WERI-Rb-1 (cell line): ENCODE results near the gene KDM4C.
"Not testable (repeated sequence)": the region's sequence is repeated elsewhere in the genome, so short reads cannot be mapped to it uniquely, and the experiment has no call there.

ENCODE experiments used
- DNase-seq: peaks from one replicate; pipeline ENCODE4 v3.0.0-alpha.2; 2020
- H3K27ac ChIP-seq: fragments of 250-450 bp; sonication (Bioruptor Pico); 2 replicates; pipeline ENCODE4 v1.5.1; 2020; ENCODE audit warnings: mild to moderate bottlenecking, moderate library complexity
- H3K27me3 ChIP-seq: fragments of 250-450 bp; sonication (Bioruptor Pico); 2 replicates; pipeline ENCODE4 v1.5.1; 2021; ENCODE audit warnings: mild to moderate bottlenecking, low read depth, moderate library complexity; ENCODE audit not compliant: insufficient read depth, severe bottlenecking
- H3K36me3 ChIP-seq: fragments of 250-450 bp; sonication (Bioruptor Pico); 2 replicates; pipeline ENCODE4 v1.5.1; 2020; ENCODE audit warnings: mild to moderate bottlenecking, moderate library complexity
- H3K4me3 ChIP-seq: 2 replicates; pipeline ENCODE4 v1.5.1; 2011; ENCODE audit warnings: low read depth, mild to moderate bottlenecking, control low read depth, low read length
- H3K9me3 ChIP-seq: fragments of 250-450 bp; sonication (Bioruptor Pico); 2 replicates; pipeline ENCODE4 v1.5.1; 2021; ENCODE audit warnings: mild to moderate bottlenecking, moderate library complexity; ENCODE audit not compliant: severe bottlenecking
- CTCF ChIP-seq: IDR thresholded peaks from 2 replicates; pipeline ENCODE4 v1.5.1; 2011; ENCODE audit warnings: low read depth, mild to moderate bottlenecking, control low read depth, inconsistent platforms, low read length

KDM4C gene

GRCh38 chr9:6943293-6943692 lies 185.5 kb downstream of the KDM4C start:
- no peaks in the 10 kb centered on the region for H3K27me3 ChIP-seq
- H3K4me3 ChIP-seq, result no peak overlapping the region
- no peak for DNase-seq
- no peaks in the 10 kb centered on the region for H3K36me3 ChIP-seq
- no peak overlapping the region for H3K27ac ChIP-seq
- no peaks in the 10 kb centered on the region for H3K9me3 ChIP-seq
- TF ChIP-seq CTCF, result no peak

GRCh38 chr9:6944093-6944551 lies 186.3 kb downstream of the KDM4C start:
- no peak for DNase-seq
- no peaks in the 10 kb centered on the region for H3K36me3 ChIP-seq
- no peak overlapping the region for H3K27ac ChIP-seq
- TF ChIP-seq CTCF, result no peak
- H3K27me3 ChIP-seq, result no peaks in the 10 kb centered on the region
- H3K9me3 ChIP-seq, result no peaks in the 10 kb centered on the region
- H3K4me3 ChIP-seq, result no peak overlapping the region

- Histone ChIP-seq H3K9me3 (no peaks in the 10 kb centered on the region), H3K27me3 (no peaks in the 10 kb centered on the region), H3K36me3 (no peaks in the 10 kb centered on the region), H3K27ac (no peak overlapping the region), H3K4me3 (no peak overlapping the region)
- no peak for DNase-seq
- TF ChIP-seq CTCF, result no peak
Observed at GRCh38 chr9:6944896-6945295, 187.1 kb downstream of the KDM4C start.

GRCh38 chr9:6945816-6946215 lies 188.0 kb downstream of the KDM4C start:
- no peak for TF ChIP-seq CTCF
- Histone ChIP-seq H3K9me3 (no peaks in the 10 kb centered on the region), H3K4me3 (no peak overlapping the region), H3K27me3 (no peaks in the 10 kb centered on the region), H3K36me3 (no peaks in the 10 kb centered on the region), H3K27ac (no peak overlapping the region)
- DNase-seq, result no peak

GRCh38 chr9:6946583-6947166 lies 188.9 kb downstream of the KDM4C start:
- H3K4me3 ChIP-seq, result no peak overlapping the region
- TF ChIP-seq CTCF, result no peak
- H3K36me3 ChIP-seq, result no peaks in the 10 kb centered on the region
- H3K9me3 ChIP-seq, result no peaks in the 10 kb centered on the region
- DNase-seq, result no peak
- no peaks in the 10 kb centered on the region for H3K27me3 ChIP-seq
- no peak overlapping the region for H3K27ac ChIP-seq

GRCh38 chr9:6948921-6949320 lies 191.1 kb downstream of the KDM4C start:
- not testable (repeated sequence) for H3K27me3 ChIP-seq, H3K9me3 ChIP-seq, H3K36me3 ChIP-seq, DNase-seq, H3K4me3 ChIP-seq, H3K27ac ChIP-seq
